ENCODE measurements around the gene PTGDS. TPM values are rescaled to one million over a fixed set of nuclear protein-coding genes. Genes with fewer than 3 reads are reported as not detected.
A peak's percentile ranks its signal among the peaks of the same experiment; 100 is the strongest.

The PTGDS gene
- total and polyA plus RNA-seq, 4 donors: 0.23 to 15.2 (median 6.4) TPM

GRCh38 chr9:136931611-136932130, 45.6 kb upstream of the PTGDS start:
- Histone ChIP-seq H3K9me3 (ENCODE audit: control insufficient read depth in 4 of 4, low read length in 3 of 4) (no peaks in the 10 kb centered on the region), H3K9ac (ENCODE audit: low read depth in 1 of 2, low read length in 2 of 2) (no peak overlapping the region), H3K4me3 (ENCODE audit: low read depth in 1 of 3, low read length in 3 of 3) (no peak overlapping the region), H3K36me3 (ENCODE audit: control insufficient read depth in 4 of 4, insufficient read depth in 3 of 4, low read depth in 1 of 4, low read length in 3 of 4) (peaks cover 0 to 6% (median 4%) of the 10 kb centered on the region in 4 donors), H3K27me3 (ENCODE audit: control insufficient read depth in 4 of 4, insufficient read depth in 4 of 4, low read length in 3 of 4) (no peaks in the 10 kb centered on the region), H3K4me1 (ENCODE audit: control insufficient read depth in 4 of 4, insufficient read depth in 4 of 4, low read length in 3 of 4) (no peaks in the 10 kb centered on the region), H3K27ac (ENCODE audit: low read depth in 1 of 2, low read length in 2 of 2) (no peak overlapping the region)
- no peak for TF ChIP-seq CTCF (IDR thresholded peaks at IDR 0.05; ENCODE audit: low read depth, low read length, missing input control)
- TF ChIP-seq JUND (IDR thresholded peaks at IDR 0.05): no peak
- no peak for DNase-seq (ENCODE audit: low spot score)
- 96% methylated on average over 2 of the region's 2 CpGs for WGBS

GRCh38 chr9:136934277-136934676, 43.0 kb upstream of the PTGDS start:
- DNase-seq (ENCODE audit: low spot score): no peak
- H3K27me3 ChIP-seq (ENCODE audit: control insufficient read depth in 4 of 4, insufficient read depth in 4 of 4, low read length in 3 of 4): no peaks in the 10 kb centered on the region
- no peaks in the 10 kb centered on the region for H3K36me3 ChIP-seq (ENCODE audit: control insufficient read depth in 4 of 4, insufficient read depth in 3 of 4, low read depth in 1 of 4, low read length in 3 of 4)
- H3K9me3 ChIP-seq (ENCODE audit: control insufficient read depth in 4 of 4, low read length in 3 of 4): no peaks in the 10 kb centered on the region
- no peak overlapping the region for H3K9ac ChIP-seq (ENCODE audit: low read depth in 1 of 2, low read length in 2 of 2)
- peaks cover 4 to 18% (median 14%) of the 10 kb centered on the region in 4 donors for H3K4me1 ChIP-seq (ENCODE audit: control insufficient read depth in 4 of 4, insufficient read depth in 4 of 4, low read length in 3 of 4)
- no peak overlapping the region for H3K27ac ChIP-seq (ENCODE audit: low read depth in 1 of 2, low read length in 2 of 2)
- TF ChIP-seq GABPA (IDR thresholded peaks at IDR 0.05 in 1 of 2, conservative IDR thresholded peaks at IDR 0.05 in 1 of 2): no peak
- TF ChIP-seq TAF1 (conservative IDR thresholded peaks at IDR 0.05): no peak
- TF ChIP-seq HNF4G (IDR thresholded peaks at IDR 0.05): no peak
- peak in 1 of 2 donors; percentile 28 for TF ChIP-seq HNF4A (conservative IDR thresholded peaks at IDR 0.05)
- WGBS: 69% methylated on average over 3 of the region's 3 CpGs
- H3K4me3 ChIP-seq (ENCODE audit: low read depth in 1 of 3, low read length in 3 of 3): no peak overlapping the region

- TF ChIP-seq HNF4G (IDR thresholded peaks at IDR 0.05) (no peak), SP1 (IDR thresholded peaks at IDR 0.05) (no peak), EGR1 (IDR thresholded peaks at IDR 0.05; ENCODE audit: low read depth in 2 of 2) (no peak), GABPA (IDR thresholded peaks at IDR 0.05 in 1 of 2, conservative IDR thresholded peaks at IDR 0.05 in 1 of 2) (no peak), FOXA1 (IDR thresholded peaks at IDR 0.05) (no peak), ATF3 (IDR thresholded peaks at IDR 0.05) (no peak), YY1 (IDR thresholded peaks at IDR 0.05) (no peak), MAX (IDR thresholded peaks at IDR 0.05) (no peak), TAF1 (conservative IDR thresholded peaks at IDR 0.05) (no peak), ZBTB33 (IDR thresholded peaks at IDR 0.05) (no peak), FOXA2 (IDR thresholded peaks at IDR 0.05) (no peak), RAD21 (IDR thresholded peaks at IDR 0.05) (no peak), RXRA (IDR thresholded peaks at IDR 0.05) (no peak), HNF4A (conservative IDR thresholded peaks at IDR 0.05) (no peak), CTCF (IDR thresholded peaks at IDR 0.05; ENCODE audit: low read depth, low read length, missing input control) (no peak), NR2F2 (IDR thresholded peaks at IDR 0.05) (no peak), REST (IDR thresholded peaks at IDR 0.05) (no peak), JUND (IDR thresholded peaks at IDR 0.05) (no peak)
- WGBS: 87% methylated on average over 3 of the region's 3 CpGs
- no peak overlapping the region for H3K4me3 ChIP-seq (ENCODE audit: low read depth in 1 of 3, low read length in 3 of 3)
These were observed 41.7 kb upstream of the PTGDS start for GRCh38 chr9:136935651-136936050.

More at GRCh38 chr9:136935651-136936050, 41.7 kb upstream of the PTGDS start:
- Histone ChIP-seq H3K9me3 (ENCODE audit: control insufficient read depth in 4 of 4, low read length in 3 of 4) (no peaks in the 10 kb centered on the region), H3K36me3 (ENCODE audit: control insufficient read depth in 4 of 4, insufficient read depth in 3 of 4, low read depth in 1 of 4, low read length in 3 of 4) (peaks cover 0 to 2% (median 0%) of the 10 kb centered on the region in 4 donors), H3K27me3 (ENCODE audit: control insufficient read depth in 4 of 4, insufficient read depth in 4 of 4, low read length in 3 of 4) (no peaks in the 10 kb centered on the region), H3K4me1 (ENCODE audit: control insufficient read depth in 4 of 4, insufficient read depth in 4 of 4, low read length in 3 of 4) (peaks cover 14 to 30% (median 23%) of the 10 kb centered on the region in 4 donors), H3K9ac (ENCODE audit: low read depth in 1 of 2, low read length in 2 of 2) (no peak overlapping the region), H3K27ac (ENCODE audit: low read depth in 1 of 2, low read length in 2 of 2) (no peak overlapping the region)
- DNase-seq (ENCODE audit: low spot score): no peak
